ENCODE measurements around the gene HPSE2. TPM values are rescaled to one million over a fixed set of nuclear protein-coding genes. Genes with fewer than 3 reads are reported as not detected.

HPSE2 gene
- total and polyA plus RNA-seq, 2 donors (not counting 1 experiment from before 2014, with no cell fraction given) = not detected

DNA sequence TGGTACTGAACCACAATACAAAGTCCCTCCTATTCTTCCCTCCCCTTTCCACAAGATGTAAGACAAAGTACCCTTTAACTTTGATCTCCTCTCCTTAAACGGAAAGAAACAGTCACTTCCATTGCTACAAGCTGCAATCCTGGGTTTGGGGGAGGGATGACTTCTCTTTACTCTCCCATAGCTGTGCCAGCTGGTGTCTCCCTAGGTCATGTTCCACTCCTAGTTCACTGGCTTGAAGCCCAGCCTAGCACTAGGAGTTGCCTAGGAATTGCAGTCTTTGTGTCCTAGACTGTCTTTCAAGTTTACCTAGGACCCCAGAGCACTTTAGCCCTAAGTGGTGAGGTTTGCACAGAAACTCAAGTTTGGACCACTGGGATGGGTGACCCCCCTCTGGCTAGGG is 311.1 kb downstream of the HPSE2 start:
- no peaks in the 10 kb centered on the region for H3K79me2 ChIP-seq (ENCODE audit: control insufficient read depth, insufficient read depth, low read length)
- no peak overlapping the region for H3K9ac ChIP-seq (ENCODE audit: low read length)
- ChIA-PET CTCF (no interaction called here), POLR2A (no interaction called here)
- no peaks in the 10 kb centered on the region for H3K27me3 ChIP-seq (replicated peaks in 1 of 4; ENCODE audit: control extremely low read depth in 1 of 4, control insufficient read depth in 3 of 4, insufficient read depth in 4 of 4, low read length in 3 of 4)
- Mint-ChIP-seq H3K4me3 (no peak overlapping the region), H3K4me1 (no peaks in the 10 kb centered on the region), H3K27me3 (peaks cover 4% of the 10 kb centered on the region), H3K27ac (no peak overlapping the region), H3K9me3 (ENCODE audit: insufficient read depth) (no peaks in the 10 kb centered on the region)
- no peak overlapping the region for H3K27ac ChIP-seq (ENCODE audit: low read length in 2 of 2)
- H3K4me2 ChIP-seq (replicated peaks; ENCODE audit: low read depth, low read length, poor library complexity, severe bottlenecking) = no peak overlapping the region
- no peaks in the 10 kb centered on the region for H3K4me1 ChIP-seq (ENCODE audit: control insufficient read depth in 2 of 2, insufficient read depth in 2 of 2, low read length in 2 of 2)
- intact Hi-C loops (cut with micrococcal nuclease) = no loop called here
- H3K4me3 ChIP-seq (ENCODE audit: control extremely low read depth in 1 of 5, extremely low read depth in 1 of 5, insufficient read depth in 1 of 5, low read depth in 2 of 5, low read length in 4 of 5) = no peak overlapping the region
- H3K9me3 ChIP-seq (ENCODE audit: control extremely low read depth in 1 of 3, control insufficient read depth in 2 of 3, insufficient read depth in 1 of 3, low read length in 2 of 3) = no peaks in the 10 kb centered on the region
- no peak for TF ChIP-seq EZH2 (IDR thresholded peaks at IDR 0.05; ENCODE audit: borderline replicate concordance, insufficient read depth, low read depth, low read length, poor library complexity, severe bottlenecking)
- TF ChIP-seq, protein P1, sequence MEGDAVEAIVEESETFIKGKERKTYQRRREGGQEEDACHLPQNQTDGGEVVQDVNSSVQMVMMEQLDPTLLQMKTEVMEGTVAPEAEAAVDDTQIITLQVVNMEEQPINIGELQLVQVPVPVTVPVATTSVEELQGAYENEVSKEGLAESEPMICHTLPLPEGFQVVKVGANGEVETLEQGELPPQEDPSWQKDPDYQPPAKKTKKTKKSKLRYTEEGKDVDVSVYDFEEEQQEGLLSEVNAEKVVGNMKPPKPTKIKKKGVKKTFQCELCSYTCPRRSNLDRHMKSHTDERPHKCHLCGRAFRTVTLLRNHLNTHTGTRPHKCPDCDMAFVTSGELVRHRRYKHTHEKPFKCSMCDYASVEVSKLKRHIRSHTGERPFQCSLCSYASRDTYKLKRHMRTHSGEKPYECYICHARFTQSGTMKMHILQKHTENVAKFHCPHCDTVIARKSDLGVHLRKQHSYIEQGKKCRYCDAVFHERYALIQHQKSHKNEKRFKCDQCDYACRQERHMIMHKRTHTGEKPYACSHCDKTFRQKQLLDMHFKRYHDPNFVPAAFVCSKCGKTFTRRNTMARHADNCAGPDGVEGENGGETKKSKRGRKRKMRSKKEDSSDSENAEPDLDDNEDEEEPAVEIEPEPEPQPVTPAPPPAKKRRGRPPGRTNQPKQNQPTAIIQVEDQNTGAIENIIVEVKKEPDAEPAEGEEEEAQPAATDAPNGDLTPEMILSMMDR (IDR thresholded peaks at IDR 0.05) = no peak
- no peaks in the 10 kb centered on the region for H4K20me1 ChIP-seq (ENCODE audit: control insufficient read depth, insufficient read depth, low read length, poor library complexity, severe bottlenecking)
- H3K36me3 ChIP-seq (replicated peaks in 1 of 2; ENCODE audit: control extremely low read depth in 1 of 2, control insufficient read depth in 1 of 2, extremely low read depth in 1 of 2, insufficient read depth in 2 of 2, low read length in 1 of 2) = no peaks in the 10 kb centered on the region
- DNase-seq (no peak), ATAC-seq (ENCODE audit: low read depth) (no peak)
- no CpG with 5 or more reads among the region's 1 CpG for WGBS (ENCODE audit: insufficient coverage)
- no peak overlapping the region for H2AFZ ChIP-seq (ENCODE audit: insufficient read depth, low read depth, low read length, poor library complexity, severe bottlenecking)

GRCh38 chr10:98921316-98921715 is 314.3 kb downstream of the HPSE2 start:
- POLR2A ChIA-PET = no interaction called here
- Mint-ChIP-seq H3K9me3 (ENCODE audit: insufficient read depth) (no peaks in the 10 kb centered on the region), H3K4me3 (no peak overlapping the region), H3K4me1 (no peaks in the 10 kb centered on the region), H3K27me3 (peaks cover 4% of the 10 kb centered on the region), H3K27ac (no peak overlapping the region)
- no peaks in the 10 kb centered on the region for H4K20me1 ChIP-seq (ENCODE audit: control insufficient read depth, insufficient read depth, low read length, poor library complexity, severe bottlenecking)
- intact Hi-C loops (cut with micrococcal nuclease) = no loop called here
- H3K9me3 ChIP-seq (ENCODE audit: control extremely low read depth in 1 of 3, control insufficient read depth in 2 of 3, insufficient read depth in 1 of 3, low read length in 2 of 3) = no peaks in the 10 kb centered on the region
- no peak overlapping the region for H3K4me2 ChIP-seq (replicated peaks; ENCODE audit: low read depth, low read length, poor library complexity, severe bottlenecking)
- H3K27ac ChIP-seq (ENCODE audit: low read length in 2 of 2) = no peak overlapping the region
- TF ChIP-seq, protein P1 (IDR thresholded peaks at IDR 0.05) = no peak
- no peak for TF ChIP-seq EZH2 (IDR thresholded peaks at IDR 0.05; ENCODE audit: borderline replicate concordance, insufficient read depth, low read depth, low read length, poor library complexity, severe bottlenecking)
- H3K4me1 ChIP-seq (ENCODE audit: control insufficient read depth in 2 of 2, insufficient read depth in 2 of 2, low read length in 2 of 2) = no peaks in the 10 kb centered on the region
- no peak overlapping the region for H3K9ac ChIP-seq (ENCODE audit: low read length)
- no CpG with 5 or more reads among the region's 2 CpGs for WGBS (ENCODE audit: insufficient coverage)
- no peaks in the 10 kb centered on the region for H3K36me3 ChIP-seq (replicated peaks in 1 of 2; ENCODE audit: control extremely low read depth in 1 of 2, control insufficient read depth in 1 of 2, extremely low read depth in 1 of 2, insufficient read depth in 2 of 2, low read length in 1 of 2)
- no peaks in the 10 kb centered on the region for H3K79me2 ChIP-seq (ENCODE audit: control insufficient read depth, insufficient read depth, low read length)
- ATAC-seq (ENCODE audit: low read depth) (no peak), DNase-seq (no peak)
- H2AFZ ChIP-seq (ENCODE audit: insufficient read depth, low read depth, low read length, poor library complexity, severe bottlenecking) = no peak overlapping the region
- no peaks in the 10 kb centered on the region for H3K27me3 ChIP-seq (replicated peaks in 1 of 4; ENCODE audit: control extremely low read depth in 1 of 4, control insufficient read depth in 3 of 4, insufficient read depth in 4 of 4, low read length in 3 of 4)
- CTCF ChIA-PET = no interaction called here
- H3K4me3 ChIP-seq (ENCODE audit: control extremely low read depth in 1 of 5, extremely low read depth in 1 of 5, insufficient read depth in 1 of 5, low read depth in 2 of 5, low read length in 4 of 5) = no peak overlapping the region
